Mesenchymal stem cell (in vitro differentiated cells and primary cell): ENCODE data around the gene TMEM52.

Experiments used
- DNase-seq: peaks from one replicate; pipeline ENCODE4 v3.0.0-alpha.2; 2013
- H2AFZ ChIP-seq: one replicate; pipeline ENCODE4 v1.6.1; 2013; ENCODE audit warnings: low read depth, mild to moderate bottlenecking, control low read depth, inconsistent platforms, low read length, moderate library complexity
- H2AK5ac ChIP-seq: 2 replicates; pipeline ENCODE4 v1.6.1; 2013; ENCODE audit warnings: low read length, moderate library complexity, mild to moderate bottlenecking, inconsistent platforms; ENCODE audit not compliant: severe bottlenecking
- H2BK120ac ChIP-seq: one replicate; pipeline ENCODE4 v1.6.1; 2013; ENCODE audit warnings: low read depth, mild to moderate bottlenecking, inconsistent platforms, low read length, moderate library complexity
- H2BK12ac ChIP-seq, 2 experiments: one replicate each; pipeline ENCODE4 v1.6.1; 2013; ENCODE audit warnings: inconsistent platforms in 2 of 2, low read length in 2 of 2, mild to moderate bottlenecking in 2 of 2, moderate library complexity in 2 of 2, control low read depth in 1 of 2
- H2BK15ac ChIP-seq: one replicate; pipeline ENCODE4 v1.6.1; 2013; ENCODE audit warnings: mild to moderate bottlenecking, low read depth, inconsistent platforms; ENCODE audit not compliant: poor library complexity, severe bottlenecking
- H2BK5ac ChIP-seq: 2 replicates; pipeline ENCODE4 v1.6.1; 2013; ENCODE audit warnings: low read depth, mild to moderate bottlenecking, low read length, control low read depth, inconsistent platforms; ENCODE audit not compliant: poor library complexity, severe bottlenecking
- H3K14ac ChIP-seq, 2 experiments: one replicate each; pipeline ENCODE4 v1.6.1; 2013; ENCODE audit warnings: inconsistent platforms in 2 of 2, low read length in 2 of 2, control low read depth in 1 of 2, mild to moderate bottlenecking in 1 of 2, moderate library complexity in 1 of 2
- H3K18ac ChIP-seq, 2 experiments: one replicate each; pipeline ENCODE4 v1.6.1; 2013; ENCODE audit warnings: inconsistent platforms in 2 of 2, low read length in 2 of 2, control low read depth in 1 of 2, low read depth in 1 of 2, mild to moderate bottlenecking in 1 of 2
- H3K23ac ChIP-seq, 2 experiments: one replicate each; pipeline ENCODE4 v1.6.1; 2013; ENCODE audit warnings: inconsistent platforms in 2 of 2, low read length in 2 of 2, mild to moderate bottlenecking in 2 of 2, moderate library complexity in 2 of 2, control low read depth in 1 of 2
- H3K27ac ChIP-seq: 2 replicates; pipeline ENCODE4 v1.5.1; 2013; ENCODE audit warnings: mild to moderate bottlenecking, moderate library complexity, low read length, control low read depth, inconsistent platforms; ENCODE audit not compliant: poor library complexity, severe bottlenecking
- H3K27me3 ChIP-seq, 2 experiments: 2 replicates each; pipeline versions ENCODE4 v1.6.1 to v1.7.0; 2013; ENCODE audit warnings: low read length in 2 of 2, mild to moderate bottlenecking in 2 of 2, moderate library complexity in 2 of 2, control low read depth in 1 of 2, inconsistent platforms in 1 of 2; ENCODE audit not compliant: control insufficient read depth in 1 of 2, insufficient read depth in 1 of 2
- H3K36me3 ChIP-seq, 2 experiments: 2 replicates each; pipeline versions ENCODE4 v1.6.1 to v1.7.0; 2013; ENCODE audit warnings: low read length in 2 of 2, control low read depth in 1 of 2, inconsistent platforms in 1 of 2, low read depth in 1 of 2, mild to moderate bottlenecking in 1 of 2; ENCODE audit not compliant: insufficient read depth in 2 of 2, control insufficient read depth in 1 of 2
- H3K4ac ChIP-seq, 2 experiments: one replicate each; pipeline ENCODE4 v1.6.1; 2013; ENCODE audit warnings: inconsistent platforms in 2 of 2, low read length in 2 of 2, mild to moderate bottlenecking in 2 of 2, moderate library complexity in 2 of 2, control low read depth in 1 of 2, low read depth in 1 of 2
- H3K4me1 ChIP-seq: 2 replicates; pipeline ENCODE4 v1.6.1; 2013; ENCODE audit warnings: low read depth, low read length, control low read depth; ENCODE audit not compliant: control insufficient read depth, insufficient read depth
- H3K4me2 ChIP-seq: 2 replicates; pipeline ENCODE4 v1.6.1; 2013; ENCODE audit warnings: low read length, mild to moderate bottlenecking, inconsistent platforms; ENCODE audit not compliant: poor library complexity, severe bottlenecking
- H3K4me3 ChIP-seq, 2 experiments: 2 replicates each; pipeline versions ENCODE4 v1.5.1 to v1.7.0; 2013; ENCODE audit warnings: low read length in 2 of 2, mild to moderate bottlenecking in 2 of 2, control low read depth in 1 of 2, low read depth in 1 of 2; ENCODE audit not compliant: insufficient read depth in 1 of 2
- H3K79me1 ChIP-seq: replicated peaks from 2 replicates; pipeline ENCODE4 v1.6.1; 2013; ENCODE audit warnings: mild to moderate bottlenecking, control low read depth, low read length, inconsistent platforms; ENCODE audit not compliant: poor library complexity, severe bottlenecking
- H3K9ac ChIP-seq: 2 replicates; pipeline ENCODE4 v1.7.0; 2013; ENCODE audit warnings: mild to moderate bottlenecking, low read length, moderate library complexity
- H3K9me3 ChIP-seq: 2 replicates; pipeline ENCODE4 v1.7.0; 2013; ENCODE audit warnings: mild to moderate bottlenecking, low read length; ENCODE audit not compliant: control insufficient read depth
- H4K8ac ChIP-seq: one replicate; pipeline ENCODE4 v1.6.1; 2013; ENCODE audit warnings: inconsistent platforms, mild to moderate bottlenecking, low read length, moderate library complexity
- H4K91ac ChIP-seq: one replicate; pipeline ENCODE4 v1.6.1; 2013; ENCODE audit warnings: mild to moderate bottlenecking, low read length, inconsistent platforms
- WGBS: methylation state at CpG from one replicate; pipeline ENCODE4 v1.1.7; 2013; ENCODE audit warnings: mixed read lengths; 5-methylcytosine and 5-hydroxymethylcytosine counted together

Gene TMEM52

GRCh38 chr1:1965546-1965945 is 46.5 kb upstream of the TMEM52 start:
- H2BK12ac ChIP-seq = no peak overlapping the region
- H3K27me3 ChIP-seq = peaks cover 35 to 73% of the 10 kb centered on the region in 2 experiments
- H3K18ac ChIP-seq = no peak overlapping the region
- no peak overlapping the region for H3K4me3 ChIP-seq
- no peak overlapping the region for H2BK15ac ChIP-seq
- H2AK5ac ChIP-seq = no peak overlapping the region
- no peaks in the 10 kb centered on the region for H3K79me1 ChIP-seq
- no peak overlapping the region for H3K23ac ChIP-seq
- no peak overlapping the region for H4K8ac ChIP-seq
- DNase-seq = no peak
- H3K9ac ChIP-seq = no peak overlapping the region
- no peak overlapping the region for H3K14ac ChIP-seq
- peaks cover 2% of the 10 kb centered on the region for H3K4me1 ChIP-seq
- no peak overlapping the region for H2BK120ac ChIP-seq
- H3K36me3 ChIP-seq = no peaks in the 10 kb centered on the region
- no peak overlapping the region for H3K27ac ChIP-seq
- H4K91ac ChIP-seq = no peak overlapping the region
- H3K4ac ChIP-seq = no peak overlapping the region
- H2AFZ ChIP-seq = no peak overlapping the region
- H2BK5ac ChIP-seq = no peak overlapping the region
- 87% methylated on average over 10 of the region's 10 CpGs for WGBS
- H3K9me3 ChIP-seq = no peaks in the 10 kb centered on the region
- H3K4me2 ChIP-seq = no peak overlapping the region

GRCh38 chr1:1964811-1965210 is 45.7 kb upstream of the TMEM52 start:
- WGBS = 91% methylated on average over 25 of the region's 25 CpGs

GRCh38 chr1:1963570-1963969 is 44.5 kb upstream of the TMEM52 start:
- Histone ChIP-seq H3K18ac (no peak overlapping the region), H3K9ac (no peak overlapping the region), H3K79me1 (no peaks in the 10 kb centered on the region), H3K23ac (no peak overlapping the region), H3K4me3 (no peak overlapping the region), H2BK12ac (no peak overlapping the region), H2BK15ac (no peak overlapping the region), H3K36me3 (no peaks in the 10 kb centered on the region), H3K4ac (no peak overlapping the region), H4K91ac (no peak overlapping the region), H3K4me2 (no peak overlapping the region), H3K14ac (no peak overlapping the region), H3K27me3 (peaks cover 39 to 86% of the 10 kb centered on the region in 2 experiments), H2BK5ac (no peak overlapping the region), H4K8ac (no peak overlapping the region), H3K27ac (no peak overlapping the region), H3K9me3 (no peaks in the 10 kb centered on the region), H2AFZ (no peak overlapping the region), H2BK120ac (no peak overlapping the region), H2AK5ac (no peak overlapping the region), H3K4me1 (peaks cover 11% of the 10 kb centered on the region)
- WGBS = 90% methylated on average over 17 of the region's 17 CpGs
- DNase-seq = no peak

More at GRCh38 chr1:1964811-1965210, 45.7 kb upstream of the TMEM52 start:
- Histone ChIP-seq H3K27ac (no peak overlapping the region), H2BK5ac (no peak overlapping the region), H2AK5ac (no peak overlapping the region), H3K4me3 (no peak overlapping the region), H3K4ac (no peak overlapping the region), H2AFZ (no peak overlapping the region), H2BK15ac (no peak overlapping the region), H3K4me1 (peaks cover 8% of the 10 kb centered on the region), H3K18ac (no peak overlapping the region), H3K27me3 (peaks cover 39 to 80% of the 10 kb centered on the region in 2 experiments), H3K4me2 (no peak overlapping the region), H3K14ac (no peak overlapping the region), H3K36me3 (no peaks in the 10 kb centered on the region), H3K23ac (peak overlapping the region in 1 of 2 experiments; percentile 6), H2BK120ac (no peak overlapping the region), H4K8ac (no peak overlapping the region), H3K9me3 (no peaks in the 10 kb centered on the region), H4K91ac (no peak overlapping the region), H3K9ac (no peak overlapping the region), H3K79me1 (no peaks in the 10 kb centered on the region), H2BK12ac (no peak overlapping the region)
- no peak for DNase-seq

- Histone ChIP-seq H3K18ac (no peak overlapping the region), H2AFZ (no peak overlapping the region), H3K23ac (no peak overlapping the region), H3K4me1 (peaks cover 11% of the 10 kb centered on the region), H3K79me1 (no peaks in the 10 kb centered on the region), H3K4me2 (no peak overlapping the region), H2BK5ac (no peak overlapping the region), H4K91ac (no peak overlapping the region), H3K36me3 (no peaks in the 10 kb centered on the region), H4K8ac (no peak overlapping the region), H2AK5ac (no peak overlapping the region), H3K27ac (no peak overlapping the region), H2BK12ac (no peak overlapping the region), H3K14ac (no peak overlapping the region), H3K27me3 (peaks cover 39 to 86% of the 10 kb centered on the region in 2 experiments), H2BK120ac (no peak overlapping the region), H3K4ac (no peak overlapping the region), H2BK15ac (no peak overlapping the region), H3K4me3 (no peak overlapping the region), H3K9me3 (no peaks in the 10 kb centered on the region), H3K9ac (no peak overlapping the region)
- no peak for DNase-seq
- WGBS = 89% methylated on average over 2 of the region's 2 CpGs
Measured at GRCh38 chr1:1962752-1963151, 43.7 kb upstream of the TMEM52 start.
